GM12892 (cell line): ENCODE measurements around the gene ATP6V1G3.

Experiments
- DNase-seq: peaks from one replicate; pipeline ENCODE4 v3.0.0; 2011; ENCODE audit not compliant: insufficient read length
- FAIRE-seq: peaks from 2 replicates; lab custom pipeline; 2011; peaks lifted over from hg19 to GRCh38; lab: Jason Lieb, UNC
- POLR2A ChIP-seq: IDR thresholded peaks from 2 replicates; pipeline ENCODE4 v1.6.1; 2011; ENCODE audit warnings: low read depth, low read length, control low read depth
- POLR2AphosphoS5 ChIP-seq: IDR thresholded peaks from 2 replicates; pipeline ENCODE4 v1.6.1; 2011; ENCODE audit warnings: low read depth, low read length, control low read depth
- TAF1 ChIP-seq: IDR thresholded peaks from 2 replicates; pipeline ENCODE4 v1.6.1; 2011; ENCODE audit warnings: low read depth, mild to moderate bottlenecking, control low read depth, low read length, borderline replicate concordance

ATP6V1G3 gene

DNA sequence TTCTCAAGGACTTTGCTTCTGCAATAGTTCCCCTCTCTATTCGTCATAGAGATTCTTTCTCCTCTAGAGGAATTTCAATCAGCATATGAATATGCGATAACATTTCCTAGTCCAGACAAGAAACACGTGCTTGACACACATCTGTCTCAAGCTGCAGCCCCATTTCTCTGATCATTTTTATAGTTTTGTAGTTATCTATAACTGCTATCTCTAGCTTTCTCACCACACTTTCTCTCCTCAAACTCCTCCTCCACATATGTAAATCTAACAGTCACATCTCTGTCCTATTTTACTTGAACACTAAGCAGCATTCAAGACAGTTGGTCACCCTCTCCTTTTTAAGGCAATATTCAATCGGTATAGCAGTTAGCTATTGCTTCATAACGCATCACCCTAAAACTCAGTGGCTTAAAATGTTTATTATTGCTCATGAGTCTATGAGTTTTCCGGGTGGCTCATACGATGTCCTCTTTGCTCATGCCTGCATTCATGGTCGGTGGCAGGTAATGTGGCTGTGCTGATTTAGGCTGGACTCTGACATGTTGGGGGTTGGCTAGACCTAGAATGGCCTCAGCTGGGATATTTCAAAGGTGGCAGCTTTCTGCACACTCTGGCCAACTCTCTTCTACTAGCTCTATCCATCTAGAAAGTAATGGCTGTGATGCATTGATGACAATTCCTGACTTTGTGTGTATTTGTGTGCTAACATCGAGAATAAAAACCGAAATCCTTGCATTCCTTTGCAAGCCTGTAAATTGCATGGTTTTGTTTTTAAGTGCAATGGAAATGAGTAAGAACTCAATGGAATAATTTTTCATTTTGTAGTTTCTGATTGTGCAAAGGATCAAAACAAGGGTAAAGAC lies 20.6 kb downstream of the ATP6V1G3 start:
- DNase-seq (no peak), FAIRE-seq (peak; percentile 38)
- TF ChIP-seq POLR2A (no peak), POLR2AphosphoS5 (no peak), TAF1 (no peak)

DNA sequence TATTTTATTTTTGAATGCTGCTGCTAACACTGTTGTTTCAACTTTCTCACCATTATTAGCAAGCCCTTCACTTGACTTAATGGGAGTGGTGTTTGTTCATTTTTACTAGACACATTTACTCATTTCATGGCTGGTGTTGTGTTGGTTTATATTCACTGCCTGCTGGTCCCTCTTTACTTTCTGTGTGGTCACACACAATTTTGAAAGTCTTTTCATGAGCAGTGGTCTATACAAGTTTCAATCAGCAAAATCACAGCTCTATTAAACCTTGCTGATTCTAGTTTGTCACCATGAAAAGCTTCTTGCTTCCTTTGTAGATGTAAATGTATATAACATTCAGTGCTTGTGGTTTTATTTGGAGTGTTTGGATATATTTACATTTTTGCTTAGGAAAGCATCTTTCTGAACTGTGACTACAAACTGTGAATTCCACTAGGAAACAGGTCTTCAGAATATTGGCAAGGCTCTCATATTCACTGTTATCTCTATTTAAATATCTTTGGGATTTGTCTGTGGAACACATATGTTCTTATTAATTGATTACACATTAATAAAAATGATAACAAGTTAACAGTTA lies 22.8 kb downstream of the ATP6V1G3 start:
- FAIRE-seq: no peak
- TF ChIP-seq POLR2A: no peak
- TF ChIP-seq TAF1: no peak
- TF ChIP-seq POLR2AphosphoS5: no peak
- no peak for DNase-seq

DNA sequence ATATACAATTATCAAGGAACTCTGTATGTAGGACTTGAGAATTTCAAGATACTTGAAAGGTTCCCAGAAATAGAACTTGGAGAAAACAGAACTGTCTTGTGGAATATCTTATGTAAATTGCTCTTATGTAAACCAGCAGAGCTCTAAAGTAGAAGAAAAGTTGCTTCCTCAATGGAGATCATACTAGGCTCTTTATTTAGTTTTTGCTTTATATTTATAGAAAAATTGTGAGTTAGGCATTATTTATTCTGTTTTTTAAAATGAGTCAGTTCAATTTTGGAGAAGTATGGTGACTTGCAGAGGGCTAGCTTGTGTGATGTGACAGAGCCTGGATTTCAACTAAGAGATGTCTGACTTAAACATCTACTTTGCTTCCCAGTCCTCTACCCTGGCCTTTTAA lies 40.4 kb downstream of the ATP6V1G3 start:
- no peak for FAIRE-seq
- no peak for DNase-seq
- no peak for TF ChIP-seq POLR2A
- TF ChIP-seq POLR2AphosphoS5: no peak
- no peak for TF ChIP-seq TAF1

DNA sequence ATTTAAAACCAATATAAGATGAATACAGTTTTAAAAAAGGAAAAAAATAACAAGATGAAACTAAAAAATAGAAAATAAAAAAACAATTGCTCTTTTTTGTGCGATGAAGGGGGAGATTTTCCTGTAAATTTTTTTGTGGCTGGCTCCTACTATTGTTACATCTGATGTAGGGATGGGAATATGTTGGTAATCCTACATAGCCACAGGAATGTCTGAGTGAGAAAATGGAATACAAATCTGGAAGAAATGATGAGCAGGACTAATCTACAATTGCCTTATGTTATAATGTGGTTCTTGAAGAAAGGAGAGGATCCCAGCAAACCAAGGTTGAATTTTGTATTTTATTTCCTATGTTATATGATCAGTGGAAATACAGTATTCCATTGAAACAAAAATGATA lies 40.9 kb downstream of the ATP6V1G3 start:
- FAIRE-seq (no peak), DNase-seq (no peak)
- TF ChIP-seq POLR2A: no peak
- no peak for TF ChIP-seq POLR2AphosphoS5
- TF ChIP-seq TAF1: no peak

DNA sequence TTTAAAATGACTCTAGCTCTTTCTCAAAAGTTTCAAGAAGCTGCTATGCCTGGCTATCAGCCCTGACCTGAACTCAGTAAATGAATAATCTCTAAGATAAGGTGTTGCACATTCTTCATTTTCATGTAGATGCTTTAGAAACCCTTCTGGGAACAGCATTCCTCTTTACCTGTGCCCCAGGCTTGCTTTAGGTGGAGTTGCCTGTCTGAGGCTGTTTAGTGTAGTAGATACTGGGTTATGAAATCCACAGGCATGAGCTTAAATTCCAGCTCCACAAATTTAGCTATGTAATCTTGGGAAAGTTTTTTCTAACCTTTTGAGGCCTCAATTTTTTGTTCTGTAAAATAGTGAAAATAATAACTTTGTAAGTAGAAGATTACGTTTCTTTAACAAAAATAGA lies 41.6 kb downstream of the ATP6V1G3 start:
- FAIRE-seq (no peak), DNase-seq (no peak)
- no peak for TF ChIP-seq POLR2AphosphoS5
- no peak for TF ChIP-seq TAF1
- no peak for TF ChIP-seq POLR2A

DNA sequence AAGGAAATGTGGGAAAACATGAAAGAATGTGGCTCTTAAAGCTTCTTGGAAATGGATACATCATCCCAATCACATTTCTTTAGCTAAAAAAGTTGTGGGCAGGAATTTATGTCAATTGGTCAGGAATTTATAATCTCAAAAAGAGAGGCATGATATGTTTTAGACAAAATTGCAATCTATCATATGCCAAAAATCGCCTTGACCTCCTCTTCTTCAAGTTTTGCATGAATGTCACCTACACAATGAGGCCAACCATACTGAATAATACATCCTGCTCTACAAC lies 42.4 kb downstream of the ATP6V1G3 start:
- no peak for FAIRE-seq
- TF ChIP-seq POLR2AphosphoS5 (no peak), POLR2A (no peak)
- DNase-seq: no peak

DNA sequence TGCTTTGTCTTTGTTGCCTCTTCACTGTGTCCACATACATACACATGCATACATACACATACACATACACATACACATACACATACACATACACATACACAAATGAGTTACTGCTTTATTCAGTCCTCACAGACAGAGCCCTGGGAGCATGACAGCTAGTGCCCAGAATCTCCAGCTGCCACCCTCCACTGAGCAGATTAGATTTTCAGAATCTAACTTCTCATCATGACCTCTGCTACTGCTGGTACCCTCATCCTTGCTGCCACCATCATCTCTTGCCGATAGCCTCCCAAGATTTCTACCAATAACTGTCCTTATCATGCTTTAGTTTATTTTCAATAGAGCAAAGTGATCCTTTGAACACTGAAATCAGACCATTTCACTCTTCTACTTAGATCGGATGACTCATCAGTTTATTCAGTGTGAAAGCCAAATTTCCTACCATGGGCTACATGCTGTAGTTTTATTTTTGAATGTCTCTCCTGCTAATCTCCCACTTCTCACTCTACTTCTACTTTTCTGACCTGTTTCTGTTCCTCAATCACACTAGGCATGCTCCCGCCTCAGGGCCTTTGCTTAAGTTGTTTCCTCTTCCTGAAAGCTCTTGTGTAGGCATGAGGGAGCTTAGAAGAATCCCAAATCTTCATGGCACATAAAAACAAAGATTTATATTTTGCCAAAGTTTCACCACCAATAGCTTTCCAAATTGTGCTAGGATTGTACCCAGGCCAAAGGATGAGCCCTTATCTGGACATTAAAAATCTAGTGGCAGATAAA lies 43.0 kb downstream of the ATP6V1G3 start:
- FAIRE-seq (no peak), DNase-seq (no peak)

GRCh38 chr1:198496216-198497143 lies 44.0 kb downstream of the ATP6V1G3 start:
- DNase-seq (no peak), FAIRE-seq (no peak)
- TF ChIP-seq POLR2AphosphoS5: no peak
- no peak for TF ChIP-seq TAF1
- TF ChIP-seq POLR2A: no peak

More for the DNA sequence above, 43.0 kb downstream of the ATP6V1G3 start:
- TF ChIP-seq POLR2A (no peak), TAF1 (no peak), POLR2AphosphoS5 (no peak)

GRCh38 chr1:198495631-198496030 lies 44.8 kb downstream of the ATP6V1G3 start:
- FAIRE-seq: no peak
- no peak for DNase-seq
- TF ChIP-seq POLR2A (no peak), TAF1 (no peak), POLR2AphosphoS5 (no peak)

- DNase-seq: no peak
- TF ChIP-seq POLR2A: no peak
- no peak for TF ChIP-seq POLR2AphosphoS5
- no peak for TF ChIP-seq TAF1
- FAIRE-seq: no peak
These were observed 45.8 kb downstream of the ATP6V1G3 start for GRCh38 chr1:198494658-198495103.

DNA sequence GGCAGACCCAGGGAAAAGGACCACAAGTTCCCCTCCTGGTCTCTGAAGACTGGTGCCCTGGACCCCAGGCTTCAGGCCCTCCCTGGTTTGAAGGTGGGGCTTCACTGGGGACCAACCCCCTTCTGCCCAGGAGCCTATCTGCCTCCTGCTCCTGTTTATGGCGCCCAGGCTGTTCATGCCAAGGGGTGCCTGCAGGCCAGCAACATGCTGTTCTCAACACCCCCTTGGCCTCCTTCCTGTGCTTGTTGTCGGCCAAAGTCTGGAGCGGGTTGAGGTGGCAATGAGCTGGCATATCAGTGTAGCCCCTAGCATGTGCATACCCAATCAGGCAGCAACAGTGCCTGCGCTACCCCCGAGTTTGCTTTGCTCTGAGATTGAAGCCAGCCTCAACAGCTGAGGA lies 46.3 kb downstream of the ATP6V1G3 start:
- FAIRE-seq (no peak), DNase-seq (no peak)
- TF ChIP-seq POLR2AphosphoS5 (no peak), TAF1 (no peak), POLR2A (no peak)

GRCh38 chr1:198493329-198493728 lies 47.2 kb downstream of the ATP6V1G3 start:
- TF ChIP-seq TAF1: no peak
- TF ChIP-seq POLR2A: no peak
- no peak for TF ChIP-seq POLR2AphosphoS5
- DNase-seq (no peak), FAIRE-seq (no peak)
